ENCODE measurements around the gene G6PC3. TPM values are rescaled to one million over a fixed set of nuclear protein-coding genes. Genes with fewer than 3 reads are reported as not detected.
"Not testable (repeated sequence)": the region's sequence is repeated elsewhere in the genome, so short reads cannot be mapped to it uniquely, and the experiment has no call there.

G6PC3 gene
- total RNA-seq, 1 experiment from 2014 or later, result 104 TPM

DNA sequence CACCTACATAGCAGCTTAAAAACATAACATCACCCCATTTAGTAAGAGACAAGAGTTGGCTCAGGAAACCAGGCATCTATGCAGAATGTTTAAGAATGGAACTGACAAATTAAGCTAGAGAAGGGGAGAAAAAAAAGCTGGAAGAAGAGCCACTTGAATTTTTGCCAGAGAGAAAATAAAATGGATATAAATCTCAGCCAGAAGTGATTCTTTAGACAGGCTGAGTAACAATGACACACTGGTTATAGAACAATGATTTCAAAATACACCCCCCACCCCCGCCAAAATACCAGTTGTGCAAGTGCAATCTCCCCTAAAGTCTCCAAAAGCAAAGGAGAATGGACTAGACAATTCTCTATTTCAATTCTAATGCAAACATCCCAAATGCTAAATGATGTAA is 26.5 kb upstream of the G6PC3 start:
- no peak for DNase-seq
- Histone ChIP-seq H3K4me3 (ENCODE audit: insufficient read depth, low read depth, low read length) (no peak overlapping the region), H3K27me3 (ENCODE audit: control insufficient read depth, insufficient read depth, low read length) (no peaks in the 10 kb centered on the region), H3K36me3 (replicated peaks; ENCODE audit: control insufficient read depth, insufficient read depth, low read length) (peaks cover 5% of the 10 kb centered on the region)

DNA sequence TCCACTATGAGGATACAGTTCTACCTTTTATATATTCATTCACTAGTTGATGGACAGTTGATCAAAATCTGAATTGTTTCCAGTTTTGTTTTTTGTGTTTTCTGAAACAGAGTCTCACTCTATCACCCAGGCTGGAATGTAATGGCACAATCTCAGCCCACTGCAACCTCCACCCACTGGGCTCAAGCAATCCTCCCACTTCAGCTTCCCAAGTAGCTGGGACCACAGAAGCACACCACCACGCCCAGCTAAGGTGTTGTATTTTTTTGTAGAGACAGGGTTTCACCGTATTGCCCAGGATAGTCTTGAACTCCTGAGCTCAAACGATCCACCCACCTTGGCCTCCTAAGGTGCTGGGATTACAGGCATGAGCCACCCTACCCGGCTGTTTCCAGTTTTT is 25.0 kb upstream of the G6PC3 start:
- H3K27me3 ChIP-seq (ENCODE audit: control insufficient read depth, insufficient read depth, low read length), result no peaks in the 10 kb centered on the region
- DNase-seq, result no peak
- H3K36me3 ChIP-seq (replicated peaks; ENCODE audit: control insufficient read depth, insufficient read depth, low read length), result peaks cover 10% of the 10 kb centered on the region
- H3K4me3 ChIP-seq (ENCODE audit: insufficient read depth, low read depth, low read length), result no peak overlapping the region

DNA sequence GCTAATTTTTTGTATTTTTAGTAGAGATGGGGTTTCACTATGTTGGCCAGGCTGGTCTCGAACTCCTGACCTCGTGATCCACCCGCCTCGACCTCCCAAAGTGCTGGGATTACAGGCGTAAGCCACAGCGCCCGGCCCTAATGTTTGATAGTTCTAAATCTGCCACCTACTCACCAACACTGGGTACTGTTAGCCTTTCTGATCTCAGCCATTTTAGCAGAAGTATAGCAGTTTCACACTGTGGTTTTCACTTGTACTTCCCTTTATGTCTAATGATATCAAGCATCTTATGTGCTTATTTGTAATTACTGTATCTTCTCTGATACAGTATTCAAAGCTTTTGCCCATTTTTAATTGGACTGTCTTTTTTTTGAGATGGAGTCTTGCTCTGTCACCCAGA is 23.6 kb upstream of the G6PC3 start:
- H3K4me3 ChIP-seq (ENCODE audit: insufficient read depth, low read depth, low read length); DNase-seq: not testable (repeated sequence)
- peaks cover 14% of the 10 kb centered on the region for H3K36me3 ChIP-seq (replicated peaks; ENCODE audit: control insufficient read depth, insufficient read depth, low read length)

DNA sequence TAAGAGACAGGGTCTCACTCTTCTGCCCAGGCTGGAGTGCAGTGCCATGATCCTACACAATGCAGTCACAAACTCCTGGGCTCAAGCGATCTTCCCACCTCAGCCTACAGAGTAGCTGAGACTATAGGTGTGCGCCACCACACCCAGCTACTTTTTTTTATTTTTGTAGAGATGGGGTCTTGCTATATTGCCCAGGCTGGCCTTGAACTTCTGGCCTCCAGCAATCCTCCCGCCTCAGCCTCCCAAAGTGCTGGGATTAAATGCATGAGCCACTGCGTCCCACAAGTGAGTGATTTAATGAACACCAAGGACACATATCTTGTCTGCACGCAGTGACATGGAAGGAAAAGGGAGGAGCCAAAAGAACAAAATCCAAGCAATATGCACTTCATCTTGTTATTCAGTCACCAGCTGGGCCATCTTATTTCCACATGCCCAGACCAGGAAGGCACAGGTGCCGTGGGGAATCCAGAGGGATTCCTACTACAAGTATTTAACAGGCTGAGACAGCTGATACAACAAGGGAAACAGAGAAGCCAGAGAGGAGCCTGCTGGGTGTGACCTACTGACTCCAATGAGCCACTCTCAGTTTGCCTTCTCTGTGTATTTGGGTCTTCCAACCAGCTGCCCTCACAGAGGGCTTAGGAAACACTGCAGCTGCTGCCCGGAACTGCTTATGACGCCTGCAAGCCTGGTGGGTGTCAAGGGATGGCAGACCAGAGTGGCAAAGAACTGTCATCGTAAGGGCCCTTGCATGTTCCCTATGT is 21.1 kb upstream of the G6PC3 start:
- H3K36me3 ChIP-seq (replicated peaks; ENCODE audit: control insufficient read depth, insufficient read depth, low read length), result peaks cover 24% of the 10 kb centered on the region
- H3K4me3 ChIP-seq (ENCODE audit: insufficient read depth, low read depth, low read length), result no peak overlapping the region
- DNase-seq, result no peak
- H3K27me3 ChIP-seq (ENCODE audit: control insufficient read depth, insufficient read depth, low read length), result no peaks in the 10 kb centered on the region

More for the DNA sequence above, 23.6 kb upstream of the G6PC3 start:
- not testable (repeated sequence) for H3K27me3 ChIP-seq (ENCODE audit: control insufficient read depth, insufficient read depth, low read length)

DNA sequence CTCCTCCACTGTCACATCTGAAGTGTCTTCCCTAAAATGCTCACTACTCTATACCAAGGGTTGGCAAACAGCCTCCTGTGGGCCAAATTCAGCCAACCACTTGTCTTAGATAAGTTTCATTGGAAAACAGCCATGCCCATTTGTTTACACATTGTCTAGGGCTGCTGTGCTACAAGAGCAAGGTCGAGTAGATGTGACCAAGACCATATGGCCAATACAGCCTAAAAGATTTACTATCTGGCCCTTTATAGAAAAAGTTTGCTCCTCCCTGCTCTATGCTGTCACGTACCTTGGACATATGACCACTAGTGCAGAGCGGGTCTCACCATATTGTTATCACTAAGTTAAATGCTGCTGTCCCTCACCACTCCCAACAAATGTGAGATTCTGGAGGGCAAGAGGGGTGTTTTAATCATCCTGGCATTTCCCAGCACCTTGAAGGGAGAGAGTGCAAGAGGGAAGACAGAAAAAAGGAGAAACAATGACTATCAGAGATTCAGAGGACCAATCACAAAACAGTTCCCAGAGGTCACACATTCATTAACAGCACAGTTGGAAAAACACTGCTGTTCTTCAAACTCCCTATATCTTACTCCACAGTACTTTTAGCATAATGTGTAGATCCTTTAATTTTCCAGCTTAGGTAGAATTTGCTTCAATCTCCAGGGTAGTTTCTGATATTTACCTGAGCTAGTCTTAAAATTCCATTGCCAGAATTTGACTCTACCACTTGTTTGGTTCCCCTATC is 17.2 kb upstream of the G6PC3 start:
- Histone ChIP-seq H3K27me3 (ENCODE audit: control insufficient read depth, insufficient read depth, low read length) (no peaks in the 10 kb centered on the region), H3K4me3 (ENCODE audit: insufficient read depth, low read depth, low read length) (no peak overlapping the region), H3K36me3 (replicated peaks; ENCODE audit: control insufficient read depth, insufficient read depth, low read length) (peaks cover 24% of the 10 kb centered on the region)
- DNase-seq, result no peak

DNA sequence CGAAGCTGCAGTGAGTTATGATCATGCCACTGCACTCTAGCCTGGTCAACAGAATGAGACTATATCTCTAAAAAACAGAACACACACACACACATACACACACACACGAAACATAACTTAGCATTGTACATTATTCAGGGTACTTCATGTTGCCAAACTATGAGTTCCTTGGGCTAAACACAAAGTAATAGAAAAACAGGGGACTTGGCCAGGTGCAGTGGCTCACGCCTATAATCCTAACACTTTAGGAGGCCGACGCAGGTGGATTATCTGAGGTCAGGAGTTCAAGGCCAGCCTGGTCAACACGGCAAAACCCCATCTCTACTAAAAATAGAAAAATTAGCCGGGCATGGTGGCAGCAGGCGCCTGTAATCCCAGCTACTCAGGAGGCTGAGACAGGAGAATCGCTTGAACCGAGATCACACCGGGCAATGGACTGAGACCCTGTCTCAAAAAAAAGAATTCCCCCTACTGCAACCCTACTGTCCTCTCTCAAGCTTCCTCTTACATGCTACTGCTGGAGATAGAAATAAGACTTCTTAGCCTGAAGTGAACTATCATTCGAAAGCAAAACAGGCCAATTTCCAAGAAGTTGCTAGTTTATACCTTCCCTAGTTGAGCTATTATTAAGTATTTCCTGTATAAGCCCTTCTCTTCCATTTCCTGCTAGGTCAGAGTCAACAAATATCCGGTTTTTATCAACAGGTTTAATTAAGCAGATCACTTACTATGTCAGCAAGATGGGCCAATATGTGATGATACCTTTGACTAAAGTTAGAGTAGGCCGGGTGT is 11.2 kb upstream of the G6PC3 start:
- Histone ChIP-seq H3K27me3 (ENCODE audit: control insufficient read depth, insufficient read depth, low read length) (no peaks in the 10 kb centered on the region), H3K36me3 (replicated peaks; ENCODE audit: control insufficient read depth, insufficient read depth, low read length) (peaks cover 16% of the 10 kb centered on the region)

DNA sequence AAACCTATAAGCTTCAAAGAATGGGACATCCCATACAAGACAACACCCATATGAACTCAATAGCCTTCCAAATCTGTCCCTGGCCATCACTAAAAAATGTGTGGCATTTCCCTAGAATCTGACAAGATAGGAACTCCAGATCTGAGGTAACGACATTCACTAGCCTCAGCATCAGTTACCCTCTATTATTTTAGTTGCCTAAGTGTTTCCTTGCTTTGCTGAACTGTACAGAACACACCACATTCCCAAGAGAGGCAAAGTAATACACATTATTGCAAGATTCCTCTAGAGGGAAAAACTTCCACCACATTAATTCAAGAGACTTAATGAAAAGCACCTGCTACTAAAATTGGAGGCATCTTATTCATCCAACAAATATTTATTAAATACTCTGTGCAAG is 9.1 kb upstream of the G6PC3 start:
- Histone ChIP-seq H3K27me3 (ENCODE audit: control insufficient read depth, insufficient read depth, low read length) (no peaks in the 10 kb centered on the region), H3K36me3 (replicated peaks; ENCODE audit: control insufficient read depth, insufficient read depth, low read length) (peaks cover 14% of the 10 kb centered on the region), H3K4me3 (ENCODE audit: insufficient read depth, low read depth, low read length) (no peak overlapping the region)
- DNase-seq, result no peak

More for the DNA sequence above, 11.2 kb upstream of the G6PC3 start:
- no peak overlapping the region for H3K4me3 ChIP-seq (ENCODE audit: insufficient read depth, low read depth, low read length)
- DNase-seq, result no peak

DNA sequence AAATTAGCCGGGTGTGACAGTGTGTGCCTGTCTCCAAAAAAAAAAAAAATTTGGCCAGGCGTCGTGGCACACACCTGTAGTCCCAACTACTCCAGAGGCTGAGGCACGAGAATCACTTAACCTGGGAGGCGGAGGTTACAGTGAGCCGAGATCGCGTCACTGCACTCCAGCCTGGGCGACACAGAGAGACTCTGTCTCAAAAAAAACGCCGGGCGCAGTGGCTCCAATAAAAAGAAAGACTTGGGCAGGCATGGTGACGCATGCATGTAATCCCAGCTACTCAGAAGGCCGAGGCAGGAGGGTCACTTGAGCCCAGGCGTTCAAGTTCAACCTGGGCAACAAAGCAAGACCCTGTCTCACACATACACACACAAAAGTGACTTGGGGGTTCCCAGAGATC is 7.7 kb upstream of the G6PC3 start:
- H3K36me3 ChIP-seq (replicated peaks; ENCODE audit: control insufficient read depth, insufficient read depth, low read length), result peaks cover 14% of the 10 kb centered on the region
- H3K4me3 ChIP-seq (ENCODE audit: insufficient read depth, low read depth, low read length), result no peak overlapping the region
- no peaks in the 10 kb centered on the region for H3K27me3 ChIP-seq (ENCODE audit: control insufficient read depth, insufficient read depth, low read length)
- DNase-seq, result no peak

DNA sequence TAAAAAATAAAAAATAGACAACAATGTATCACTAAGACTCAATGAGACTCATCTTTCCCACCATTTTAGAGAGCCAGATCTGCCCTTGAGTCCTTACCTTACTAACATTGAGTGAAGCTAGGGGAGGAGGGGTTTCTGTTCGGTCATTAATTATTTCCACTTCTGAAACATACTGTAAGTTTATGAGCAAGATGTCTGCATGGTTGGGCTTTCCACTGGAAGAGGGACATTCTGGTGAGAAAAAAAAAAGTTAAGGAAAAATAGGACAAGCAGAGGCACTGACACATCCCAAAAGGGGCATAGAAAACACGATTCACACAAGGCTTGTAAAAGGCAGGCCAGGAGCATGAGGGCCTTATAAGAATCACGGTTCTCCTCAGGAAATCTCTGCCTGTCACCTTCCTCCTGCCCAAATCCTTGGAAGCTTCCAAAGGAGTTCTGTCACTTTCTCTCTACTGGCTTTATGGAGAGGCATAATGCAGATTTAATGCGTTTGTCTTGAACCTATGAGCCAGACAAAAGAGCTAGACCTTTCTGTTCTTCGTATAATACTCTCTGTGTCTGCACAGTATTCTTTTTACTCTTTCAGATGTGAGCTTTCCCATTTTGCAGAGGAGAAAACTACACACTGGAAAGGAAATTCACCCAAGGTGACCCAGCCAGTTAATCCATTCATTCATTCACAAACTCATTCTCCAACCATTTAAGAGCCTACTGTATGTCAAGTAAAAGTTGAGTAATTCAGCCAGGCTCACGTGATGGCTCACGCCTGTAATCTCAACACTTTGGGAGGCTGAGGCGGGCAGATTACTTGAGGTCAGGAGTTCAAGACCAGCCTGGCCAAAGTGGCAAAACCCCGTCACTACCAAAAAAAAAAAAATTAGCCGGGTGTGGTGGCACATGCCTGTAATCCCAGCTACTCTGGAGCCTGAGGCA is 6.6 kb upstream of the G6PC3 start:
- Histone ChIP-seq H3K27me3 (ENCODE audit: control insufficient read depth, insufficient read depth, low read length) (no peaks in the 10 kb centered on the region), H3K36me3 (replicated peaks; ENCODE audit: control insufficient read depth, insufficient read depth, low read length) (peaks cover 11% of the 10 kb centered on the region), H3K4me3 (ENCODE audit: insufficient read depth, low read depth, low read length) (no peak overlapping the region)
- DNase-seq, result no peak

DNA sequence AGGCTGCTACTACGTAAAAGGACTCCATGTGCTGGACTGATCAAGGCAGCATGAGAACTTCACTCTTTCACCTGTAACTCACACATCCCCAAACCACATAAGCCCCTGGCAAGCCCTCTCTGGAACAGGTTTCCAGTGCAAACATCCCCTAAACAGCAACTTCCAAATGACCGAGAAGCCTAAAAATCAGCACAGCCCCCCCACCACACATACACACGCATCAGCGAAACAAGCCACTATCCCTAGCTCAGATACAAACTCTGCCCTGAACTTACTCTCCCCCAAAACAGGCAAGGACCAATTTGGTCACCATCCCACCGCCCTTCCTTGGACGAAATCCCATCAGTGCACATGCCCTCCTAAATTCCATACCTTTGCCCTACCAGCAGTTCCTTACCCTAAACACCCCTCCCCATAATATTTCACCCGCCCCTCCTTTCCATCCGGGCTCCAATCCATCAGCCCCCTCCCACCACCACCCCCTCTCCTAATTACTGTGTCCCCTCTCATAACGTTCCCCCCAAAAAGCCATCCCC is 4.8 kb upstream of the G6PC3 start:
- Histone ChIP-seq H3K36me3 (replicated peaks; ENCODE audit: control insufficient read depth, insufficient read depth, low read length) (peaks cover 8% of the 10 kb centered on the region), H3K4me3 (ENCODE audit: insufficient read depth, low read depth, low read length) (peak overlapping the region; percentile 70), H3K27me3 (ENCODE audit: control insufficient read depth, insufficient read depth, low read length) (no peaks in the 10 kb centered on the region)
- no peak for DNase-seq

DNA sequence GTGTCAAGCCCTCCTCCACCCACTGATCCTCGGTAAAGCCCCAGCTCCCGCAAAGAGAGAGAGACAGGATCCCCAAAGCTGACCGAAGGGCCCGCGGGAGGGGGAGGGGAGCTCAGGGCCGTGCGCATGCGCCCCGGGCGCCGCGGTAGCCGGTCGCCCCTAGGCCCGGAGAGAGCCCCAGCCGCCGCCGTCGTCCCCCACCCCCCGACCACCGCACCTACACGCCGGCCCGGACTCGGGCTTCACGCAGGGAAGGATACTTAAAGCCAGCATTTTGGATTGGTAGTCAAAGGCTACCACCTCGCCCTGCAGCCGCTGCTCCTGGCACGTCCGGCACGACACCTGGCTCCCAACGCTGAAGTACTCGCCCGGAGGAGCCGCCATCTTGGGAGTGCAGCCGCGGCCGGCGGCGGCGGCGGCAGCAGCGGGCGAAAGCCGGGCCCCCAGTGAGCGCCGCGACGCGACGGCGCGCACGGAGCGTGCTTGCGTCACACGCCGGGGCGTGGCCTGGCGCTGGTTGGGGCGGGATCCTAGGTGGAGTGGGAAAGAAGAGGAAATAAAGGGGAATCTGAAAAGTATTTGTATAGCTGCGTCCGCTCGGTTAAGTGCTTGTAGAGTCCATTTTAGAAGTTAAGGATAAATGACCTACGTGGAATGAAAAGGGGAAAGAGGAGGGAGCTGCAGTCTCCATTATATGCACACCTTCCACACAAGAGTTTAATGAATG is 4.2 kb upstream of the G6PC3 start, which contains the start of gene LSM12:
TSS of gene LSM12 (minus strand) at position 468 of the 727 bp plus-strand sequence. CDS start at position 384, 84 bp downstream.
- Histone ChIP-seq H3K4me3 (ENCODE audit: insufficient read depth, low read depth, low read length) (peak within 1 kb of the TSS; percentile 70), H3K27me3 (ENCODE audit: control insufficient read depth, insufficient read depth, low read length) (no peaks in the 10 kb centered on the region), H3K36me3 (replicated peaks; ENCODE audit: control insufficient read depth, insufficient read depth, low read length) (peaks cover 8% of the 10 kb centered on the region)
- DNase-seq, result peak; percentile 98

DNA sequence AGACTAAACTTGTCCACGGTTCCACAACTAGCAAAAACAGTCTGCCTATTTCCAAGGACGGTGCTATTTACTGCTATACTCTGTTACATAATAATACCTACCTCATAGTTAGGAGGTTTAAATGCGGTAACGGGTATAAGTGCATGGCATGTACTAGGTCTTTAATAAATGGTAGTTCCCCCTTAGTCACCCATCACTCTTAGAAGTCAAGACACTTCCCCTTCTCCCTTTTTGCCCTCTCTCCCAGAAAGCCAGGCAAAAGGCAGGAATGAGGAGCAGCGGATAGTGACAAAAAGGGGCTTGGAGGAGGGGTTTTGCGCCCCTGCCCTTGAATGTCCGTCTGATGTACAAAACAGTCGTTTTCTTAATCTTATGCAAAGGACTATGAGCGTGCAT is 3.0 kb upstream of the G6PC3 start:
- DNase-seq, result no peak
- H3K27me3 ChIP-seq (ENCODE audit: control insufficient read depth, insufficient read depth, low read length), result no peaks in the 10 kb centered on the region
- H3K4me3 ChIP-seq (ENCODE audit: insufficient read depth, low read depth, low read length), result no peak overlapping the region
- peaks cover 5% of the 10 kb centered on the region for H3K36me3 ChIP-seq (replicated peaks; ENCODE audit: control insufficient read depth, insufficient read depth, low read length)

DNA sequence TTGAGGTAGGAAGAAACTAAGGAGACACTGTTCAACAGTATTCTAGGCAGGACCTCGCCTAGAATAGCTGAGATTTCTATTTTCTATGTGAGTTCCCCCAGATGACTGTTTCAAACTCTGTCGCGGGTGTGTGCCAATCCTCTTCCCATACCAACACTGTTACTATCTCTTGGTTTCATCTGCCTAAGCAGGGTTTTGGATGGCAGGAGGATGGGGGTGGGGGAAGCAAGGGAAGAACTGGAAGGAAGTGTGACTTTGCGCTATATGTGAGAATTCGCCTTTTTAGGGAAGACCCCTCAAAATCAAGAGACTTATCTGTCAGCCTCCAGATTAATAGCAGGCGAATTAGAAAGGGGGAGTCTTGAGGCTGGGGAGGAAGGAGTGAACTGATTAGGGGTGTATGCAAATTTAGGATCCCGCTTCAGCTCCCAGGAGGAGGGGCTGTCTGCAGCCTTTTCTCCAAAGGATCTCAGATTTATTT is 521 bp upstream of the G6PC3 start:
- Histone ChIP-seq H3K4me3 (ENCODE audit: insufficient read depth, low read depth, low read length) (peak overlapping the region; percentile 48), H3K27me3 (ENCODE audit: control insufficient read depth, insufficient read depth, low read length) (no peaks in the 10 kb centered on the region), H3K36me3 (replicated peaks; ENCODE audit: control insufficient read depth, insufficient read depth, low read length) (peaks cover 8% of the 10 kb centered on the region)
- DNase-seq, result peak; percentile 86

Measured in H7 (cell line).